HG02840 (cell line): Measurements from ENCODE around the gene POLR2C.

ENCODE experiments used
- ATAC-seq: cut with Tn5 transposase; IDR thresholded peaks from one replicate; pipeline ENCODE4 v1.9.1; 2021; ENCODE audit warnings: mild to moderate bottlenecking, moderate library complexity, moderate number of reproducible peaks; ENCODE audit not compliant: unreplicated experiment, low FRiP score

POLR2C gene

GRCh38 chr16:57447186-57447962, 15.1 kb upstream of the POLR2C start, which contains the start of the genes CIAPIN1 and COQ9:
Gene CIAPIN1 (minus strand): TSS chr16:57447385. CDS start chr16:57440928, 6,457 bp downstream.
Gene COQ9 (plus strand): TSS chr16:57447479. CDS start chr16:57447506, 27 bp downstream.
- ATAC-seq = peak; percentile 98

GRCh38 chr16:57452021-57452420, 10.5 kb upstream of the POLR2C start:
- ATAC-seq = no peak

GRCh38 chr16:57462978-57463362, 491 bp downstream of the POLR2C start:
- no peak for ATAC-seq

- no peak for ATAC-seq
Measured at GRCh38 chr16:57464523-57464922, 2.0 kb downstream of the POLR2C start.

- no peak for ATAC-seq
Measured at GRCh38 chr16:57468346-57468745, 5.9 kb downstream of the POLR2C start.

GRCh38 chr16:57469046-57469445, 6.6 kb downstream of the POLR2C start:
- ATAC-seq = no peak

- ATAC-seq = no peak
Measured at GRCh38 chr16:57469917-57470470, 7.5 kb downstream of the POLR2C start.

GRCh38 chr16:57470711-57471110, 8.2 kb downstream of the POLR2C start:
- no peak for ATAC-seq

- ATAC-seq = no peak
Measured at GRCh38 chr16:57471209-57471608, 8.7 kb downstream of the POLR2C start.

- ATAC-seq = no peak
Measured at GRCh38 chr16:57471852-57472664, 9.6 kb downstream of the POLR2C start.

- no peak for ATAC-seq
Measured at GRCh38 chr16:57472665-57473060, 10.2 kb downstream of the POLR2C start.

- no peak for ATAC-seq
Measured at GRCh38 chr16:57473176-57473840, 10.8 kb downstream of the POLR2C start.

GRCh38 chr16:57473906-57474305, 11.4 kb downstream of the POLR2C start:
- no peak for ATAC-seq

- ATAC-seq = no peak
Measured at GRCh38 chr16:57474671-57475661, 12.5 kb downstream of the POLR2C start.

- peak; percentile 61 for ATAC-seq
Measured at GRCh38 chr16:57475711-57476339, 13.3 kb downstream of the POLR2C start.

- ATAC-seq = no peak
Measured at GRCh38 chr16:57476546-57477410, 14.3 kb downstream of the POLR2C start.

GRCh38 chr16:57477531-57478202, 15.2 kb downstream of the POLR2C start:
- ATAC-seq = no peak
